Esophagus squamous epithelium (tissue), 5 donors: ENCODE results near the gene IKBKG. TPM values are rescaled to one million over a fixed set of nuclear protein-coding genes. Genes with fewer than 3 reads are reported as not detected.
A peak's percentile ranks its signal among the peaks of the same experiment; 100 is the strongest.
"Not testable (repeated sequence)": the region's sequence is repeated elsewhere in the genome, so short reads cannot be mapped to it uniquely, and the experiment has no call there.

Experiments used
- DNase-seq: peaks from one replicate; lab custom pipeline; 2025; lab: John Stamatoyannopoulos, UW
- H3K27ac ChIP-seq, 4 donors: fragments of 200-600 bp; sonication (generic); one replicate each; pipeline ENCODE4 v1.5.1; 2016 to 2019; ENCODE audit warnings: mild to moderate bottlenecking in 1 of 4
- H3K27me3 ChIP-seq, 4 donors: fragments of 200-600 bp; sonication (generic); 1 replicate in 3 of 4; 2 replicates in 1 of 4; pipeline versions ENCODE4 v1.5.1 to v1.6.0; 2017 to 2021; ENCODE audit warnings: antibody characterized with exemption in 1 of 4
- H3K36me3 ChIP-seq, 3 donors: fragments of 200-600 bp; sonication (generic); one replicate each; pipeline ENCODE4 v1.5.1; 2016 to 2019
- H3K4me1 ChIP-seq, 3 donors: fragments of 200-600 bp; sonication (generic); one replicate each; pipeline ENCODE4 v1.5.1; 2017 to 2019
- H3K4me3 ChIP-seq, 4 donors: fragments of 200-600 bp; sonication (generic); 1 replicate in 3 of 4; 2 replicates in 1 of 4; pipeline ENCODE4 v1.5.1; 2016 to 2019; ENCODE audit warnings: mild to moderate bottlenecking in 2 of 4, moderate library complexity in 1 of 4
- H3K9me3 ChIP-seq, 3 donors: fragments of 200-600 bp; sonication (generic); one replicate each; pipeline ENCODE4 v1.5.1; 2016 to 2019
- POLR2A ChIP-seq, 4 donors: fragments of 450-650 bp; IDR thresholded peaks; one replicate each; pipeline ENCODE4 v1.6.1; 2017; ENCODE audit warnings: antibody characterized with exemption in 4 of 4, mild to moderate bottlenecking in 4 of 4, moderate library complexity in 3 of 4
- WGBS, 2 donors: methylation state at CpG; one replicate each; pipeline ENCODE4 v1.1.5; 2018; 5-methylcytosine and 5-hydroxymethylcytosine counted together
- intact Hi-C: fragments of 100-400 bp; cut with DNase I; formaldehyde crosslinking; loops from one replicate; pipeline ENCODE4 v1.15.0; 2022
- total RNA-seq, 4 donors: library from RNA; depleted of rRNA; stranded (reverse); fragments of >200 nt; gene quantifications; one replicate each; pipeline ENCODE4 v1.1.0, GENCODE V29; 2016
- TF ChIP-seq, protein P1 (sequence below), 6 experiments: fragments of 450-650 bp in 4 of 6; fragments of 200-600 bp in 2 of 6; sonication (generic) in 2 of 6; IDR thresholded peaks; one replicate each; pipeline ENCODE4 v1.5.1; 2016 to 2019; ENCODE audit warnings: antibody characterized with exemption in 6 of 6, mild to moderate bottlenecking in 4 of 6, moderate library complexity in 4 of 6
- donor health status: DM: yes; HTN: yes; CAD: no.

Gene IKBKG
- total RNA-seq: 10 to 100 TPM in 3 of 4 donors, 1 to 10 TPM in 1; 9.9 to 14.7 (median 12.6) TPM

DNA sequence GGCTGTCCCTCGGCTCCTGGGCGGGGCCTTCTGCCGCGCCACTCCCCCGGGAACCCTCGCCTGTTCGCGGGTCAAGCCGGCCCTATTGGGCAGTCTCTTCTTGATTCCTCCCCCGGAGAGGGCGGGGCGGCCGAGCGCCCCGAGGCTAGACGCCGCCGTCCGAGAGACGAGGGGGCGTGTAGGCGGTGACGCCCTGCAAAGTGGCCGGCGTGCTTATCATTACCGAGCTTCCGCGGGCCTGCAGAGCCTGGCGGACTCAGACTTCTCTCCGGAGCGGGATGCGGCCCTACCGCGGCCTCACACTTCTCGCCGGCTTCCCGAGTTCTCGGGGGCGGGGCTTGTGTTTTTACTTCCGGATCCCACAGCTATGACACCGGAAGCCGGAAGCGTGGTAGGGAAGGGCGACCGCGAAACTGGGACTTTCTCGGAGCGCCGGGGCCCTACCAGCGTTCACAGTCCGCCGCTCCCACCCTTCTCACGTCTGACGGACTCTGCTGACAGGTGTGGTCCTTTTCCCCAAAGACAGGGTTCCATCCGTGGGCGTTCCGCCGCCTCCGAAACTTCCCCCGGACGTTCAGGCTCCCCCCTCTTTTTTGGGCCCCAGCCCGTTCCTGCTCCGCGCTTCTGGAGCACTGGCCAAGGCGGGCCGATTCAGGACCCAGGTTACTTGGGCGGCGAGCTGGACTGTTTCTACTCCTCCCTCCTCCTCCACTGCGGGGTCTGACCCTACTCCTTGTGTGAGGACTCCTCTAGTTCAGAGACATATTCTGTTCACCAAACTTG lies at the start of gene IKBKG:
IKBKG (plus strand) TSS at position 376 of the 783 bp plus-strand sequence. CDS start 4,383 bp downstream, outside the sequence.
- H3K27ac ChIP-seq: peak within 1 kb of the TSS; percentile 87 to 94 (median 90)
- H3K9me3 ChIP-seq: no peaks in the 10 kb centered on the region
- peaks cover 9 to 68% (median 9%) of the 10 kb centered on the region in 3 donors for H3K4me1 ChIP-seq
- peak within 1 kb of the TSS; percentile 52 to 75 (median 66) for H3K4me3 ChIP-seq
- TF ChIP-seq, protein P1, sequence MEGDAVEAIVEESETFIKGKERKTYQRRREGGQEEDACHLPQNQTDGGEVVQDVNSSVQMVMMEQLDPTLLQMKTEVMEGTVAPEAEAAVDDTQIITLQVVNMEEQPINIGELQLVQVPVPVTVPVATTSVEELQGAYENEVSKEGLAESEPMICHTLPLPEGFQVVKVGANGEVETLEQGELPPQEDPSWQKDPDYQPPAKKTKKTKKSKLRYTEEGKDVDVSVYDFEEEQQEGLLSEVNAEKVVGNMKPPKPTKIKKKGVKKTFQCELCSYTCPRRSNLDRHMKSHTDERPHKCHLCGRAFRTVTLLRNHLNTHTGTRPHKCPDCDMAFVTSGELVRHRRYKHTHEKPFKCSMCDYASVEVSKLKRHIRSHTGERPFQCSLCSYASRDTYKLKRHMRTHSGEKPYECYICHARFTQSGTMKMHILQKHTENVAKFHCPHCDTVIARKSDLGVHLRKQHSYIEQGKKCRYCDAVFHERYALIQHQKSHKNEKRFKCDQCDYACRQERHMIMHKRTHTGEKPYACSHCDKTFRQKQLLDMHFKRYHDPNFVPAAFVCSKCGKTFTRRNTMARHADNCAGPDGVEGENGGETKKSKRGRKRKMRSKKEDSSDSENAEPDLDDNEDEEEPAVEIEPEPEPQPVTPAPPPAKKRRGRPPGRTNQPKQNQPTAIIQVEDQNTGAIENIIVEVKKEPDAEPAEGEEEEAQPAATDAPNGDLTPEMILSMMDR (IDR thresholded peaks at IDR 0.05): no peak
- TF ChIP-seq POLR2A (IDR thresholded peaks at IDR 0.05): peak in 2 of 4 donors; percentile 40 to 45
- DNase-seq: peak; percentile 63
- 1 to 54% methylated on average over 9 to 17 of the region's 69 CpGs for WGBS, 2 donors
- H3K27me3 ChIP-seq: no peaks in the 10 kb centered on the region
- intact Hi-C loops: no loop called here
- peaks cover 0 to 12% (median 0%) of the 10 kb centered on the region in 3 donors for H3K36me3 ChIP-seq

DNA sequence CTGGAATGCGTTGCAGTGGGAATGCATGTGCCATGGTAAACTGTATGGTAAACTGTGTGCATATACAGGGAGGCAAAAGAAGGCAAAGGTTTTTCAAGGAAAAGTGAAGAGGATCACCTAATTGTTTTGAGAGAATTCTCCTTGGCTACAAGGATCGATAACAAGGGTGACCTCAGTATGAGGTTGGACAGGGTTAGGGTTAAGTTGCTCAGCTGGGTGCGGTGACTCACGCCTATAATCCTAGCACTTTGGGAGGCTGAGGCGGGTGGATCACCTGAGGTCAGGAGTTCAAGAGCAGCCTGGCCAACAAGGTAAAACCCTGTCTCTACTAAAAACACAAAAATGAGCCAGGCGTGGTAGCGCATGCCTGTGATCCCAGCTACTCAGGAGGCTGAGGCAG lies 46.0 kb upstream of the IKBKG start:
- H3K4me3 ChIP-seq, intact Hi-C loops, H3K27me3 ChIP-seq, DNase-seq, H3K9me3 ChIP-seq: not testable (repeated sequence)
- Histone ChIP-seq H3K36me3 (peaks cover 0 to 16% (median 0%) of the 10 kb centered on the region in 3 donors), H3K27ac (peak overlapping the region in 1 of 4 donors; percentile 21), H3K4me1 (peaks cover 0 to 11% (median 0%) of the 10 kb centered on the region in 3 donors)
- WGBS, 2 donors: 78 to 90% methylated on average over 6 to 7 of the region's 7 CpGs

GRCh38 chrX:154502098-154502497 lies 45.3 kb upstream of the IKBKG start:
- intact Hi-C loops: no loop called here

DNA sequence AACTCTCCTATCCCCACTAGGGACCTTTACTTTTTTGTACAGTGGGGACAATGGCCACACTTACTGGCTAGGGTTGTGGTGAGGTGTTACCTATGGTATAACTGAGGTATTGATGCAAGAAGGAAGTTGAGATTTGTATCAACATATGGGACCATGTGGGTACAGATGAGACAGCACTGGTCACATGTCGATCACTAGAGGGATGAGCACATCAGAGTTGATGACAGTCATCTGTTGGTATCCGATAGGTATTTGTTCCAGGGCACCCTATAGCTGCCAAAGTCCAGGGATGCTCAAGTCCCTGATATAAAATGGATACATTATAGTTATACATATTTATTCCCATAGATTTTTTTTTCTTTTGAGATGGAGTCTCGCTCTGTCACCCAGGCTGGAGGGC lies 44.4 kb upstream of the IKBKG start:
- H3K36me3 ChIP-seq: peaks cover 0 to 32% (median 0%) of the 10 kb centered on the region in 3 donors
- H3K27ac ChIP-seq: no peak overlapping the region
- no peak for TF ChIP-seq POLR2A (IDR thresholded peaks at IDR 0.05)
- TF ChIP-seq, protein P1 (IDR thresholded peaks at IDR 0.05): no peak
- WGBS, 2 donors: 83% methylated on average over 2 to 3 of the region's 3 CpGs
- H3K4me3 ChIP-seq: no peak overlapping the region
- no peaks in the 10 kb centered on the region for H3K27me3 ChIP-seq
- intact Hi-C loops: no loop called here
- DNase-seq: no peak
- peaks cover 0 to 11% (median 0%) of the 10 kb centered on the region in 3 donors for H3K4me1 ChIP-seq
- no peaks in the 10 kb centered on the region for H3K9me3 ChIP-seq

More at GRCh38 chrX:154502098-154502497, 45.3 kb upstream of the IKBKG start:
- no peak overlapping the region for H3K4me3 ChIP-seq
- 50 to 92% methylated on average over 1 to 5 of the region's 8 CpGs for WGBS, 2 donors
- H3K36me3 ChIP-seq: peaks cover 0 to 23% (median 0%) of the 10 kb centered on the region in 3 donors
- DNase-seq: no peak
- TF ChIP-seq POLR2A (IDR thresholded peaks at IDR 0.05): no peak
- TF ChIP-seq, protein P1 (IDR thresholded peaks at IDR 0.05): no peak
- no peaks in the 10 kb centered on the region for H3K27me3 ChIP-seq
- H3K27ac ChIP-seq: no peak overlapping the region
- peaks cover 0 to 11% (median 0%) of the 10 kb centered on the region in 3 donors for H3K4me1 ChIP-seq
- H3K9me3 ChIP-seq: no peaks in the 10 kb centered on the region

DNA sequence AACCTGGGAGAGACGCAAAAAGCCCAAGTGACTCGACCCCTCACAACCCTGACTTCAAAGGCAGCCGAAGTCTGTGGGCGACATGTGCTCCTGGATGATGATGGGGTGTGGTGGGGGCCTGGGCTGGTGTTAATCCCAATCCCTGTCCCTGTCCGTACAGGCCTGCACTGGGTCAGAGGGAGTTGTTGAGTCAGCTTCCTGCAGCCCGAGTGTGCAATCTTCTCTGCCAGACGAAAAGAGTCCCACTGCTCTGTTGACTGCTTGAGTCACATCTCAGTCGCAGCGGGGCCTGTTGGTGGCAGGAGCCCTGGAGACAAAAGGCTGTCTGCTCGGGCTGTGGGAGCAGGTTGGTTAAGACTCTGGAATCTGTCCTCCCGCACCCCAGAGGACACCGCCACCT lies 41.7 kb upstream of the IKBKG start:
- DNase-seq: no peak
- WGBS, 2 donors: 67 to 81% methylated on average over 1 to 9 of the region's 12 CpGs
- H3K27ac ChIP-seq: peak overlapping the region in 1 of 4 donors; percentile 33
- TF ChIP-seq POLR2A (IDR thresholded peaks at IDR 0.05): no peak
- TF ChIP-seq, protein P1 (IDR thresholded peaks at IDR 0.05): no peak
- no peaks in the 10 kb centered on the region for H3K27me3 ChIP-seq
- no peaks in the 10 kb centered on the region for H3K9me3 ChIP-seq
- no peak overlapping the region for H3K4me3 ChIP-seq
- peaks cover 0 to 57% (median 0%) of the 10 kb centered on the region in 3 donors for H3K36me3 ChIP-seq
- H3K4me1 ChIP-seq: no peaks in the 10 kb centered on the region
- intact Hi-C loops: no loop called here
